ENCODE data around the gene HIGD2B.
"Not testable (repeated sequence)": the region's sequence is repeated elsewhere in the genome, so short reads cannot be mapped to it uniquely, and the experiment has no call there.

The HIGD2B gene, protein sequence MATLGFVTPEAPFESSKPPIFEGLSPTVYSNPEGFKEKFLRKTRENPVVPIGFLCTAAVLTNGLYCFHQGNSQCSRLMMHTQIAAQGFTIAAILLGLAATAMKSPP

GRCh38 chr15:72685925-72686794 is at the start of gene HIGD2B, which contains the start of gene BBS4:
Gene HIGD2B, minus strand, starts transcription at chr15:72686182. Its CDS starts 9,808 bp downstream, at chr15:72676374.
Gene BBS4, plus strand, starts transcription at chr15:72686207. Its CDS starts 21 bp downstream, at chr15:72686228.
- DNase-seq, result peak; percentile 95

DNA sequence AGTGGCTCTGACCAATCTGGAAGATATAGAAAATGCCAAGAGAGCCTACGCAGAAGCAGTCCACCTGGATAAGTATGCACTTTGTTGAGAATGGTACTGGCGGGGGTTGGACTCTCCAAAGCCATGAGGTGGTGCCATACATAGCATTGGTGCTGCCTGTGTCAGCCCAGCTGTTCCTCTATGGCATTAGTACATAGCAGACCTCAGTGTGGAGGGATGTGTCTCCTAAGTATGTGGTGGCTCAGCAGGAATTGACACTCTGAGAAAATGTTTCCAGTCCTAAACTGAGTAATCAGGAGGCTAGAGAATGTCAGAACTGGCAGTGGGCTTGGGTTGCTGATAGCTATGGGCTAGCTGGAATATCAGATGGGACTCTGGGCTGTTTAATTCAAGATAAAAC is 49.1 kb upstream of the HIGD2B start:
- DNase-seq, result no peak

GRCh38 chr15:72733941-72734738 is 48.2 kb upstream of the HIGD2B start:
- DNase-seq, result no peak

DNA sequence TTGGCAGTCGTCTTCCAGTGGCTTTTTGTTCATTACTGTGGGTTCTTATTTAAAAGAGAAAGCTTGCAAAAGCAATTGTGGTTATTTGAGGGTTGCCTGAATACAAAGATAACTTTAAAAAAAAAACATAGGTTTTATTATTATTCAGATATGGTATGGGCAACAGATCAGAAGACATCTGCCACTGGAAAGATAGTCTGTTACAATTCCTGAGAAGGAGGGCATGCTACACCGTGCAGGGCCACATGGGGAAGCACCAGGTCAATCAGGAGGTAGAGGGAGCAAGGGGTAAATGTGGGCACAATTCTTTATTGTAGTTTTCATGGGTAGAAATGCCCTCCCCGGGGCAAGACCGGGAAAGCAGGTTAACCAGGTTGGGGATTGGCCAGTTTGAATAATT is 46.5 kb upstream of the HIGD2B start:
- no peak for DNase-seq

DNA sequence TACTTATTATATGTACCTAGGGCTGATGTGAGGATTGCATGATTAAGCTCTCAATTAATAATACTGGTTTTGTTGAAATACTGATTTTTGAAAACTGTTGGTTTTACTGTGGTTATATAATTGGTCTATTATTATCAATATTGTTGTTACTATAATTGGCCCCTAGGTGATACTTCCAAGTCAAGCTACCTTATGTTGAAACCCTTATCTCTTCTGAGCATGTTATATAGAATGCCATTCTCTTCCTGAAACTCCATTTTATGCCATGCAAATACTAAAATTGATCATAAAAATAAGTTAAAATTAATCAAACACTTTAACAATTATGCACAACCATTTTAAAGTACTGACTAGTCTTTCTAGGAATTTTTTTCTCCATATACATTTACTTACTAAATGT is 46.1 kb upstream of the HIGD2B start:
- DNase-seq, result no peak

GRCh38 chr15:72728821-72729220 is 42.8 kb upstream of the HIGD2B start:
- no peak for DNase-seq

DNA sequence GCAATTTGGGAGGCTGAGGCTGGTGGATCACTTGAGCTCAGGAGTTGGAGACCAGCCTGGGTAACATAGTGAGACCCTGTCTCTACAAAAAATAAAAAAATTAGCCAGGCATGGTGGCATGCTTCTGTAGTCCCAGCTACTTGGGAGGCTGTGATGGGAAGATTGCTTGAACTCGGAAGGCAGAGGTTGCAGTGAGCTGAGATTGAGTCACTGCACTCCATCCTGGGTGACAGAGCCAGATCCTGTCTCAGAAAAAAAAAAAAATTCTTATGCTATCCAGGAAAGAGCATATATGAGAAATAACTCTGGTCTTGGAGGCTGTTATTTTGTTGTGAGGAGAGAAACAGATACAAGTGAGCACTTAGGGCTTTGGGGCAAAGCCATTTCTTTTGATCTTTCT is 42.3 kb upstream of the HIGD2B start:
- DNase-seq, result not testable (repeated sequence)

DNA sequence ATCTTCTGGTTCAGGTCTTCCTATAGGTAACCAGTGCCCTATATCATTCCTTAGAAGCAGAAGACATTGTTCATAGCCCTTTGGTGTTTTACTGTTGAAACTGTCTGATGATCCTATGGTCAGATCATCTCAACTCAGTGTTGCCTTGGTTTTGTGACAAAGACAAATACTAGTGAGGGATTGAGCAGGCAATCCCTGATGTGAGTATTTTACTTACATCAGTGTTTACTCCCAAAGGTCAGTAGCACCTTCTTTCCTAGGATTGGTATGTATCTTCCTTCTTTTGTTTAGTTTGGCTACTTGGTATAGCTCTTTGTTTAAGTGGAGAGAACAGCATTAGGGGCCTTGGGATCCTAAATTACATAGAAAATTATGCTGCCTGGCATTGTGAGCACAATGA is 41.2 kb upstream of the HIGD2B start:
- DNase-seq, result no peak

DNA sequence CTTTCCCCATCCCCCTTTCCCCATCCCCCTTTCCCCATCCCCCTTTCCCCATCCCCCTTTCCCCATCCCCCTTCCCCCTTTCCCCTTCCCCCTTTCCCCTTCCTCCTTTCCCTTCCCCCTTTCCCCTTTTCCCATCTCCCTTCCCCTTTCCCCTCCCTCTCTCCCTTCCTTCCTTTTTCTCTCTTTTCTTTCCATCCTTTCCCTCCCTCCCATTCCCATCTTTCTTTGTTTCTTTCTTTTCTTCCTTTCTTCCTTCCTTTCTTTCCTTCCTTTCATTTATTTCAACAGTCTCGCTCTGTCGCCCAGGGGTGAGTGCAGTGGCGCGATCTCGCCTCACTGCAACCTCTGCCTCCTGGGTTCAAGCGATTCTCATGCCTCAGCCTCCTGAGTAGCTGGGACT is 39.9 kb upstream of the HIGD2B start:
- not testable (repeated sequence) for DNase-seq

DNA sequence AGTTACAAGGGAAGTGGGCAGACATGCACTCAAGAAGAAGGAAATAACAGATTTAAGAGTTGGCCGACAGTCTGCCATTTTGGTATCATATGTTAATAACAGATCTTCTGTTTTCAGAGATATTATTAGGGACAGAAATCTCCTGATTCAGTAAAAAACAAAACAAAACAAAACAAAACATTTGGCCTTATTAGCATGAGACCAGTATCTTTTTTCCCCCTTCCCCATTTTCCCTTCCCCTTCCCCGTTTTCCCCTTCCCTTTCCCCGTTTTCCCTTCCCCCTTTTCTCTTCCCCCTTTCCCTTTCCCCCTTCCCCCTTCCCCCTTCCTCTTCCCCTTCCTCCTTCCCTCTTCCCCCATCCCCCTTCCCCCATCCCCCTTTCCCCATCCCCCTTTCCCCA is 39.5 kb upstream of the HIGD2B start:
- no peak for DNase-seq

- DNase-seq, result no peak
Observed at GRCh38 chr15:72724028-72724427, 38.0 kb upstream of the HIGD2B start.

DNA sequence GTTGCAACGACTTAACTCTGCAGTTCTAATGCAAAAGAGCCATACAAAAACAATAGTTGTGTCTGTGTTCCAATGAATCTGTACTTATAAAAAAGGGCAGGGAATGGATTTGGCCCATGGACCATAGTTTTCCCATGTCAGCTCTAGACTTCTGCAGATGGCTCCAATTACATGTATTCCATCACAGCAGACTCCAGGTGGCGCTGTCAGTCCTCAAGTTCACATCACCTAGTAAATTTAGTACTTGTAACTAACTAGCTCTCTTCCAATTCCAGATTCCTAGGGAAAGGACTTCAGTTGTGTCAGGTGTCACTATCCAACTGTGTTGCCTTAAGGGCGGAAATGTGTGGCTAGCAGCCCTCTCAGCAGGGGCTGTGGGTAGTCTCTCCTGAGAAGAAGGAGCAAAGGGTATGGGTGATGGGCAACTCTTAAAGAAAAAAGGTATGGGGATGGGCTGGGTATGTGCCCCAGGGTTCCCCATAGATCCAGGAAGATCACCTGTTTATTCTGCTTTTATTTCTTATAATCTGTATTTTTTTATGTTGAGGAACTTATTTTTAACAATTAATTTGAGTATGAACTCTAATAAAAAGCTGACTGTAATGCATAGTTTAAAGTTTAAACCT is 36.2 kb upstream of the HIGD2B start:
- peak; percentile 87 for DNase-seq

DNA sequence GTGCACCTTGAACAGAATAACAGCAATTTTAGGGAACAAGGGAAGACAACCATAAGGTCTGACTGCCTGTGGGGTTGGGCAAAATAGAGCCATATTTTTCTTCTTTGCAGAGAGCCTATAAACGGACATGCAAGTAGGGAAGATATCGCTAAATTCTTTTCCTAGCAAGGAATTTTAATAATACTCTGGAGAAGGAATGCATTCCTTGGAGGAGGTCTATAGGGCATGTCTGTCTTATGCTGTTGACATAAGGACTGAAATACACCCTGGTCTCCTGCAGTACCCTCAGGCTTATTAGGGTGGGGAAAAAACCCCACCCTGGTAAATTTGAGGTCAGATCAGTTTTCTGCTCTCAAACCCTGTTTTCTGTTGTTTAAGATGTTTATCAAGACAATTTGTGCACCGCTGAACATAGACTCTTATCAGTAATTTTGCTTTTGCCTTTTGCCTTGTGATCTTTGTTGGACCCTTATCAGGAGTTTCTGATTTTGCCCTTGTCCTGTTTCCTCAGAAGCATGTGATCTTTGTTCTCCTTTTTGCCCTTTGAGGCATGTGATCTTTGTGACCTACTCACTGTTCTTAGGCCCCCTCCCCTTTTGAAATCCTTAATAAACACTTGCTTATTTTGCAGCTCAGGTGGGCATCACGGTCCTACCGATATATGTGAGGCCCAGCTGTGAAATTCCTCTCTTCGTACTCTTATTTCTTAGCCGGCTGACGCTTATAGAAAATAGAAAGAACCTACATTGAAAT is 22.7 kb upstream of the HIGD2B start:
- DNase-seq, result not testable (repeated sequence)

- DNase-seq, result no peak
Observed at GRCh38 chr15:72706266-72706665, 20.3 kb upstream of the HIGD2B start.

DNA sequence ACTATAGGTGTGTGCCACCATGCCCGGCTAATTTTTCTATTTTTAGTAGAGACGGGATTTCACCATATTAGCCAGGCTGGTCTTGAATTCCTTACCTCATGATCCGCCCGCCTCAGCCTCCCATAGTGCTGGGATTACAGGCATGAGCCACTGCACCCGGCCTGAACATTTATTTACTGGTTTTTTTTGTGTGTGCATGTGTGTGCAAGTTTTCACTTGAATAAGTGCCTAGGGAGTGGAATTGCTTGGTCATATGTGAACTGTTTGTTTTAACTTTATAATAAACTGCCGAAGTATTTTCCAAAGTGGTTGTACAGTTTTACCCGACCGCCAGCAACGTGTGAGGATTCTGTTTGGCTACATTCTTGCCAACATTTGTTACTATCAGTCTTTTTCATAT is 14.1 kb upstream of the HIGD2B start:
- no peak for DNase-seq

GRCh38 chr15:72698938-72699337 is 13.0 kb upstream of the HIGD2B start:
- DNase-seq, result no peak

- DNase-seq, result no peak
Observed at GRCh38 chr15:72690938-72691337, 5.0 kb upstream of the HIGD2B start.

DNA sequence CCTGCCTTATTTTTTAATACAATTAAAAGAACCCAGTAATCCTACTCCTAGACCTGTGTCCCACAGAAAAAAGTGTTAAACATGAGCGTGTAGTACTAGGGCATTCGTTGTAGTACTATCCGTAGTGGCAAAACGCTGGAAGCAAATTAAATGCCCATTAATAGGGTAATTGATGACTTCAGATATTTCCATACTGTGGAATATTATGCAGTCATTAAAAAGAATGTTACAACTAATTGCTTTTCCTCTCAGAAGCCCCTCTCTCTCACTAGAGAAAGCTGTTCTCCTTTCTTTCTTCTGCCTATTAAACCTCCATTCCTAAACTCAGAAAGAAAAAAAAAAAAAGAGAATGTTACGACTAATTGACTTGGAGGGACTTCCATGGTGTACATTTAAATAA is 2.7 kb upstream of the HIGD2B start:
- DNase-seq, result no peak

DNA sequence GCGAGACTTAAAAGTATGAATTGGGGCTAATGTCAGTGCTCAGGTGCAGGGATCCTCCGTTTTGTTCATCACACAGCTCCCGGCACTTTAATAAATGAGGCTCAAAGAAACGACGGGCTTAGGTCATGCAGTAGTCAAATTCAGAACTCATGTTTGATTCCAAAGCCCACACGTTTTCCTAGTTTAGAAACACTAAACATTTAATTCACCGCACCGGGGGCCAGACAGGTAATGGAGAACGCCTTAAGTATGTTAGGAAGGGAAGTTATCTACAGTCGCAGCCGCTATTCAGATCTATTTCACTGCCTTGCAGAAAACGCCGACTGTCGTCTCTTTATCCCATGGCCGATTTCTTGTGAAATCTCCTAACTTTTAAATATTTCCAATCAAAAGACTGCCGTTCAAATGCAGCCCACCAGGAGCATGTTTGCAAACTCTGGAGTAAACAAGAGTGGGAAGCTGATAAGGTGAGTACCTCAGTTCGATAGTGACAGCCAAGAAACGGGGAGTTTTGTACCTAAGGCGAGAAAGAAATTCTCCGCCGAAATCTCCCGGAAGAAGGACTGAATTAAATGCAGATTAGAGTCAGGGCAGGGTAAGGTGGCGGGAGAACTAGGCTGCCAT is 569 bp downstream of the HIGD2B start:
- DNase-seq, result no peak

GRCh38 chr15:72682772-72683171 is 3.2 kb downstream of the HIGD2B start:
- no peak for DNase-seq

DNA sequence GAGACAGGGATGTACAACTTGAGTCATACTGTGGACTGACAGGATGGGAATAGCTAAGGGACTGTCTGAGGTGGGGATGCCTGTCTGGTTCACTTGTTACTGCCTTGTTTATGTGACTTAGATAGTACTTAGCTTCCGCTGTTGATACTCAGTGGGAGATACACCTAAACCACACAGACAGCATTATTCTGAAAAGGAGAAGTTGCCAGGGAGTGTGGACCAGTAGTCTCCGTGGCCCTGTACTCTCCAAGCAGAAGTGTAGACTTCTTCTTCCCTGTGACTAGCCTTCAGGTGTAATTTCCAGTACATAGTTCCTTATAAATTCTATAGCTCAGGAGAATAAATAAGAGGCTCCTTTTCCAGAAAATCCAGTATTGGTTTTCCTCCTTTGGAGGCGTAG is 5.1 kb downstream of the HIGD2B start:
- no peak for DNase-seq

GRCh38 chr15:72676838-72677237 is 9.1 kb downstream of the HIGD2B start:
- DNase-seq, result no peak
